ENCODE data around the gene DAW1. TPM values are rescaled to one million over a fixed set of nuclear protein-coding genes. Genes with fewer than 3 reads are reported as not detected.
A peak's percentile ranks its signal among the peaks of the same experiment; 100 is the strongest.

Gene DAW1
- total and polyA plus RNA-seq, 2 of the 13 experiments (the other 11 are each of a cell fraction or from before 2014, with no cell fraction given): not detected

GRCh38 chr2:227884511-227884947 is 13.1 kb downstream of the DAW1 start (continued):
- TF ChIP-seq, protein P1, sequence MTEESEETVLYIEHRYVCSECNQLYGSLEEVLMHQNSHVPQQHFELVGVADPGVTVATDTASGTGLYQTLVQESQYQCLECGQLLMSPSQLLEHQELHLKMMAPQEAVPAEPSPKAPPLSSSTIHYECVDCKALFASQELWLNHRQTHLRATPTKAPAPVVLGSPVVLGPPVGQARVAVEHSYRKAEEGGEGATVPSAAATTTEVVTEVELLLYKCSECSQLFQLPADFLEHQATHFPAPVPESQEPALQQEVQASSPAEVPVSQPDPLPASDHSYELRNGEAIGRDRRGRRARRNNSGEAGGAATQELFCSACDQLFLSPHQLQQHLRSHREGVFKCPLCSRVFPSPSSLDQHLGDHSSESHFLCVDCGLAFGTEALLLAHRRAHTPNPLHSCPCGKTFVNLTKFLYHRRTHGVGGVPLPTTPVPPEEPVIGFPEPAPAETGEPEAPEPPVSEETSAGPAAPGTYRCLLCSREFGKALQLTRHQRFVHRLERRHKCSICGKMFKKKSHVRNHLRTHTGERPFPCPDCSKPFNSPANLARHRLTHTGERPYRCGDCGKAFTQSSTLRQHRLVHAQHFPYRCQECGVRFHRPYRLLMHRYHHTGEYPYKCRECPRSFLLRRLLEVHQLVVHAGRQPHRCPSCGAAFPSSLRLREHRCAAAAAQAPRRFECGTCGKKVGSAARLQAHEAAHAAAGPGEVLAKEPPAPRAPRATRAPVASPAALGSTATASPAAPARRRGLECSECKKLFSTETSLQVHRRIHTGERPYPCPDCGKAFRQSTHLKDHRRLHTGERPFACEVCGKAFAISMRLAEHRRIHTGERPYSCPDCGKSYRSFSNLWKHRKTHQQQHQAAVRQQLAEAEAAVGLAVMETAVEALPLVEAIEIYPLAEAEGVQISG (CRISPR knock-in tag; IDR thresholded peaks at IDR 0.05): peak; percentile 50
- TF ChIP-seq ZSCAN9 (CRISPR knock-in tag; IDR thresholded peaks at IDR 0.05; ENCODE audit: borderline replicate concordance): 0 out of 2 replicates have a peak, but pooled peaks have one; percentile 58
- TF ChIP-seq ZNF280B (CRISPR knock-in tag; IDR thresholded peaks at IDR 0.05; ENCODE audit: borderline replicate concordance): peak; percentile 66; the same call in 1 of the 2 replicates
- TF ChIP-seq SOX6 (IDR thresholded peaks at IDR 0.05): no peak
- 0 out of 2 replicates have a peak, but pooled peaks have one; percentile 34 for TF ChIP-seq SOX6 (CRISPR knock-in tag; IDR thresholded peaks at IDR 0.05)
- no peak for TF ChIP-seq ATM (IDR thresholded peaks at IDR 0.05; ENCODE audit: borderline replicate concordance)
- peak; percentile 46; the same call in 1 of the 2 replicates for TF ChIP-seq SAP130 (CRISPR knock-in tag; IDR thresholded peaks at IDR 0.05; ENCODE audit: low read depth)
- TF ChIP-seq, protein P2, sequence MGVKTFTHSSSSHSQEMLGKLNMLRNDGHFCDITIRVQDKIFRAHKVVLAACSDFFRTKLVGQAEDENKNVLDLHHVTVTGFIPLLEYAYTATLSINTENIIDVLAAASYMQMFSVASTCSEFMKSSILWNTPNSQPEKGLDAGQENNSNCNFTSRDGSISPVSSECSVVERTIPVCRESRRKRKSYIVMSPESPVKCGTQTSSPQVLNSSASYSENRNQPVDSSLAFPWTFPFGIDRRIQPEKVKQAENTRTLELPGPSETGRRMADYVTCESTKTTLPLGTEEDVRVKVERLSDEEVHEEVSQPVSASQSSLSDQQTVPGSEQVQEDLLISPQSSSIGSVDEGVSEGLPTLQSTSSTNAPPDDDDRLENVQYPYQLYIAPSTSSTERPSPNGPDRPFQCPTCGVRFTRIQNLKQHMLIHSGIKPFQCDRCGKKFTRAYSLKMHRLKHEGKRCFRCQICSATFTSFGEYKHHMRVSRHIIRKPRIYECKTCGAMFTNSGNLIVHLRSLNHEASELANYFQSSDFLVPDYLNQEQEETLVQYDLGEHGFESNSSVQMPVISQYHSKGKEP (CRISPR knock-in tag; IDR thresholded peaks at IDR 0.05): no peak
- TF ChIP-seq ZNF713 (CRISPR knock-in tag; IDR thresholded peaks at IDR 0.05): 0 out of 2 replicates have a peak, but pooled peaks have one; percentile 62
- peak; percentile 70; the same call in 1 of the 2 replicates for TF ChIP-seq ZNF331 (CRISPR knock-in tag; IDR thresholded peaks at IDR 0.05)
- TF ChIP-seq TARDBP (CRISPR knock-in tag; IDR thresholded peaks at IDR 0.05): 0 out of 2 replicates have a peak, but pooled peaks have one; percentile 40
- TF ChIP-seq, protein P3, sequence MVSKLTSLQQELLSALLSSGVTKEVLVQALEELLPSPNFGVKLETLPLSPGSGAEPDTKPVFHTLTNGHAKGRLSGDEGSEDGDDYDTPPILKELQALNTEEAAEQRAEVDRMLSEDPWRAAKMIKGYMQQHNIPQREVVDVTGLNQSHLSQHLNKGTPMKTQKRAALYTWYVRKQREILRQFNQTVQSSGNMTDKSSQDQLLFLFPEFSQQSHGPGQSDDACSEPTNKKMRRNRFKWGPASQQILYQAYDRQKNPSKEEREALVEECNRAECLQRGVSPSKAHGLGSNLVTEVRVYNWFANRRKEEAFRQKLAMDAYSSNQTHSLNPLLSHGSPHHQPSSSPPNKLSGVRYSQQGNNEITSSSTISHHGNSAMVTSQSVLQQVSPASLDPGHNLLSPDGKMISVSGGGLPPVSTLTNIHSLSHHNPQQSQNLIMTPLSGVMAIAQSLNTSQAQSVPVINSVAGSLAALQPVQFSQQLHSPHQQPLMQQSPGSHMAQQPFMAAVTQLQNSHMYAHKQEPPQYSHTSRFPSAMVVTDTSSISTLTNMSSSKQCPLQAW (CRISPR knock-in tag; IDR thresholded peaks at IDR 0.05): 0 out of 2 replicates have a peak, but pooled peaks have one; percentile 45
- TF ChIP-seq ZNF710 (CRISPR knock-in tag; IDR thresholded peaks at IDR 0.05; ENCODE audit: borderline replicate concordance): peak; percentile 37; the same call in 1 of the 2 replicates
- no peak for TF ChIP-seq SP1 (IDR thresholded peaks at IDR 0.05)
- peak; percentile 26; the same call in 1 of the 2 replicates for TF ChIP-seq SP1 (CRISPR knock-in tag; IDR thresholded peaks at IDR 0.05)
- peak; percentile 34; the same call in 1 of the 2 replicates for TF ChIP-seq RCOR2 (CRISPR knock-in tag; IDR thresholded peaks at IDR 0.05)
- TF ChIP-seq, protein P4, sequence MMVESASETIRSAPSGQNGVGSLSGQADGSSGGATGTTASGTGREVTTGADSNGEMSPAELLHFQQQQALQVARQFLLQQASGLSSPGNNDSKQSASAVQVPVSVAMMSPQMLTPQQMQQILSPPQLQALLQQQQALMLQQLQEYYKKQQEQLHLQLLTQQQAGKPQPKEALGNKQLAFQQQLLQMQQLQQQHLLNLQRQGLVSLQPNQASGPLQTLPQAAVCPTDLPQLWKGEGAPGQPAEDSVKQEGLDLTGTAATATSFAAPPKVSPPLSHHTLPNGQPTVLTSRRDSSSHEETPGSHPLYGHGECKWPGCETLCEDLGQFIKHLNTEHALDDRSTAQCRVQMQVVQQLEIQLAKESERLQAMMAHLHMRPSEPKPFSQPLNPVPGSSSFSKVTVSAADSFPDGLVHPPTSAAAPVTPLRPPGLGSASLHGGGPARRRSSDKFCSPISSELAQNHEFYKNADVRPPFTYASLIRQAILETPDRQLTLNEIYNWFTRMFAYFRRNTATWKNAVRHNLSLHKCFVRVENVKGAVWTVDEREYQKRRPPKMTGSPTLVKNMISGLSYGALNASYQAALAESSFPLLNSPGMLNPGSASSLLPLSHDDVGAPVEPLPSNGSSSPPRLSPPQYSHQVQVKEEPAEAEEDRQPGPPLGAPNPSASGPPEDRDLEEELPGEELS (CRISPR knock-in tag; IDR thresholded peaks at IDR 0.05): peak; percentile 35; the same call in 1 of the 2 replicates
- 0 out of 2 replicates have a peak, but pooled peaks have one; percentile 16 for TF ChIP-seq BCL6 (CRISPR knock-in tag; IDR thresholded peaks at IDR 0.05)
- TF ChIP-seq SMAD3 (CRISPR knock-in tag; IDR thresholded peaks at IDR 0.05): peak; percentile 58; the same call in 1 of the 2 replicates

Measured in HepG2 (cell line).